ENCODE data around the gene FCGR3B. TPM values are rescaled to one million over a fixed set of nuclear protein-coding genes. Genes with fewer than 3 reads are reported as not detected.
"Not testable (repeated sequence)": the region's sequence is repeated elsewhere in the genome, so short reads cannot be mapped to it uniquely, and the experiment has no call there.

FCGR3B gene
- total RNA-seq, 2 experiments from 2014 or later, result not detected

DNA sequence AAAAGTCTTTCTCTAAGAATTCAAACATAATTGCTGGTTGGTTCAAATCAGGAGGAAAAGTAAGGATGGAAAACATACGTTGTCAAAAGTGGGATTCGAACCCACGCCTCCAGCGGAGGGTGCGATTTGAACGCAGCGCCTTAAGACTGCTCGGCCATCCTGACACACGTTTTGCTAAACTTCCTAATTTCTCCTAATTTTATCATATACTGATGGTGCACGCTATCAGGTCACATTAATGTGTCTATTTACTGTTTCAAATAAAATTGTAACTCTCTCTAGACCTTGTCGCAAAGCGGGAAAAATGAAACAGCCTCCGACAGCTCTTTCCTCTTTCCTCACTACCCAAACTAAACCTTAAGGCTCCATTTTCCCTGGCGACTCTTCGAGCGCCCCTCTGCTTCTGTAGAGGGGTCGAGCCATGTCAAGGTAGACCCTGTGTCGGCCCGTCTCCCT is 19.1 kb downstream of the FCGR3B start:
- Mint-ChIP-seq H3K4me1 (ENCODE audit: low read depth) (peaks cover 18% of the 10 kb centered on the region), H3K27ac (peak overlapping the region; percentile 88), H3K4me3 (peak overlapping the region; percentile 76)
- intact Hi-C loops (cut with micrococcal nuclease), result loop anchor here (1.0 to 5.0 kb wide), 5 partner anchors 9 to 950 kb away; partner anchors contain the start of gene UAP1
- CTCF ChIA-PET, result interaction anchor here (1.3 kb wide), 1 partner anchor 128 kb away, joined by 3 read pairs; no protein-coding TSS in a partner anchor
- peak; percentile 28 for DNase-seq
- not testable (repeated sequence) for H3K9me3 Mint-ChIP-seq; H3K36me3 Mint-ChIP-seq (ENCODE audit: low read depth); H3K27me3 Mint-ChIP-seq (ENCODE audit: low read depth)

DNA sequence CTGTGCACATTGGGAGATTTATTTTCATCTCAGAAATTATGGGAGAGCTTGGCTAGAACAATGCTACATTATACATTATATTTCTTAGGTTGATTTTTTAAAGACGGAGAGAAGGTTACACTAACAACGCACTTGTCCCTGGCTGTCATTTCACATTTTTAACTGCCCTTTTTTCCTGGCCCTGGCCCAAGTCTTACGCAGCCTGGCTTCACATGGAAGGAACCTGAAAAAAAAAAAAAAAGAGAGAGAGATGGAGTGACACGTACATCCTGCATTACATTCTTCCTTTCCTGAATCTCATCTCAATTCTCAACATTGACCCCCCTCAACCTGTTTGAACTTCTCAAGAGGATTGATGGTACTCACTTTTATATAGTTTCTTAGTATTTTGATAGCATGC is 20.8 kb downstream of the FCGR3B start:
- H3K27ac Mint-ChIP-seq; H3K4me3 Mint-ChIP-seq; H3K36me3 Mint-ChIP-seq (ENCODE audit: low read depth); H3K27me3 Mint-ChIP-seq (ENCODE audit: low read depth); CTCF ChIA-PET; H3K9me3 Mint-ChIP-seq: not testable (repeated sequence)
- intact Hi-C loops (cut with micrococcal nuclease), result loop anchor here (5.0 kb wide), 1 partner anchor 952 kb away; the partner anchor contains the start of gene UAP1
- DNase-seq, result peak; percentile 9
- H3K4me1 Mint-ChIP-seq (ENCODE audit: low read depth), result peaks cover 18% of the 10 kb centered on the region

DNA sequence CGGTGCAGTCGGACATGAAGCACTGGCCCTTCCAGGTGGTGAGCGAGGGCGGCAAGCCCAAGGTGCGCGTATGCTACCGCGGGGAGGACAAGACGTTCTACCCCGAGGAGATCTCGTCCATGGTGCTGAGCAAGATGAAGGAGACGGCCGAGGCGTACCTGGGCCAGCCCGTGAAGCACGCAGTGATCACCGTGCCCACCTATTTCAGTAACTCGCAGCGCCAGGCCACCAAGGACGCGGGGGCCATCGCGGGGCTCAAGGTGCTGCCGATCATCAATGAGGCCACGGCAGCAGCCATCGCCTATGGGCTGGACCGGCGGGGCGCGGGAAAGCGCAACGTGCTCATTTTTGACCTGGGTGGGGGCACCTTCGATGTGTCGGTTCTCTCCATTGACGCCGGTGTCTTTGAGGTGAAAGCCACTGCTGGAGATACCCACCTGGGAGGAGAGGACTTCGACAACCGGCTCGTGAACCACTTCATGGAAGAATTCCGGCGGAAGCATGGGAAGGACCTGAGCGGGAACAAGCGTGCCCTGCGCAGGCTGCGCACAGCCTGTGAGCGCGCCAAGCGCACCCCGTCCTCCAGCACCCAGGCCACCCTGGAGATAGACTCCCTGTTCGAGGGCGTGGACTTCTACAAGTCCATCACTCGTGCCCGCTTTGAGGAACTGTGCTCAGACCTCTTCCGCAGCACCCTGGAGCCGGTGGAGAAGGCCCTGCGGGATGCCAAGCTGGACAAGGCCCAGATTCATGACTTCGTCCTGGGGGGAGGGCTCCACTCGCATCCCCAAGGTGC is 24.2 kb downstream of the FCGR3B start:
- H3K4me3 Mint-ChIP-seq; H3K9me3 Mint-ChIP-seq; CTCF ChIA-PET; H3K4me1 Mint-ChIP-seq (ENCODE audit: low read depth); H3K27ac Mint-ChIP-seq; intact Hi-C loops (cut with micrococcal nuclease); DNase-seq; H3K36me3 Mint-ChIP-seq (ENCODE audit: low read depth): not testable (repeated sequence)
- peaks cover 26% of the 10 kb centered on the region for H3K27me3 Mint-ChIP-seq (ENCODE audit: low read depth)

DNA sequence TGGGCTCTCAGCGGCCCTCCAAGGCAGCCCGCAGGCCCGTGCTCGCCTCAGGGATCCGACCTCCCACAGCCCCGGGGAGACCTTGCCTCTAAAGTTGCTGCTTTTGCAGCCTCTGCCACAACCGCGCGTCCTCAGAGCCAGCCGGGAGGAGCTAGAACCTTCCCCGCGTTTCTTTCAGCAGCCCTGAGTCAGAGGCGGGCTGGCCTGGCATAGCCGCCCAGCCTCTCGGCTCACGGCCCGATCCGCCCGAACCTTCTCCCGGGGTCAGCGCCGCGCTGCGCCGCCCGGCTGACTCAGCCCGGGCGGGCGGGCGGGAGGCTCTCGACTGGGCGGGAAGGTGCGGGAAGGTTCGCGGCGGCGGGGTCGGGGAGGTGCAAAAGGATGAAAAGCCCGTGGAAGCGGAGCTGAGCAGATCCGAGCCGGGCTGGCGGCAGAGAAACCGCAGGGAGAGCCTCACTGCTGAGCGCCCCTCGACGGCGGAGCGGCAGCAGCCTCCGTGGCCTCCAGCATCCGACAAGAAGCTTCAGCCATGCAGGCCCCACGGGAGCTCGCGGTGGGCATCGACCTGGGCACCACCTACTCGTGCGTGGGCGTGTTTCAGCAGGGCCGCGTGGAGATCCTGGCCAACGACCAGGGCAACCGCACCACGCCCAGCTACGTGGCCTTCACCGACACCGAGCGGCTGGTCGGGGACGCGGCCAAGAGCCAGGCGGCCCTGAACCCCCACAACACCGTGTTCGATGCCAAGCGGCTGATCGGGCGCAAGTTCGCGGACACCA is 25.0 kb downstream of the FCGR3B start:
- DNase-seq, result peak; percentile 5
- H3K4me1 Mint-ChIP-seq (ENCODE audit: low read depth); CTCF ChIA-PET; H3K36me3 Mint-ChIP-seq (ENCODE audit: low read depth); intact Hi-C loops (cut with micrococcal nuclease); H3K9me3 Mint-ChIP-seq; H3K27ac Mint-ChIP-seq: not testable (repeated sequence)
- H3K4me3 Mint-ChIP-seq, result peak overlapping the region; percentile 43
- peaks cover 26% of the 10 kb centered on the region for H3K27me3 Mint-ChIP-seq (ENCODE audit: low read depth)

DNA sequence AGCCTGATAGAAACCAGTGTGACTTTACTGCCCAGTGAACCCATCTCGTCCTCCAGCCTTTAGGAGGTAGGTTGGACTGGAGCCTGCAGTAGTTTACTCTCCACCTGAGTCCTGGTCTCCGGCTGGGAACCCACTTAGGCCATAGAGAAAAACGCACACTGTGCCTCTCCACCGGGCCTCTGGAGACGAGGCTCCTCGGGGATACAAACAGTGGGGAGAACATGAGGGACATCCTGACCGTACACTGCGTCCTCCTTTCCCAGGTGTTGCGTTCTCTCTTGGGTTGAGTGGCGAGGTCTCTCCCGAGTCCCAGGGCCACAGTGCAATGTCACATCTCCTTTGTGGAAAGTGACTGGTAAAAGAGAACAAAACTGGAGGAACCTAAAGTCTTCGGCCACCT is 26.0 kb downstream of the FCGR3B start:
- H3K4me1 Mint-ChIP-seq (ENCODE audit: low read depth), result not testable (repeated sequence)

DNA sequence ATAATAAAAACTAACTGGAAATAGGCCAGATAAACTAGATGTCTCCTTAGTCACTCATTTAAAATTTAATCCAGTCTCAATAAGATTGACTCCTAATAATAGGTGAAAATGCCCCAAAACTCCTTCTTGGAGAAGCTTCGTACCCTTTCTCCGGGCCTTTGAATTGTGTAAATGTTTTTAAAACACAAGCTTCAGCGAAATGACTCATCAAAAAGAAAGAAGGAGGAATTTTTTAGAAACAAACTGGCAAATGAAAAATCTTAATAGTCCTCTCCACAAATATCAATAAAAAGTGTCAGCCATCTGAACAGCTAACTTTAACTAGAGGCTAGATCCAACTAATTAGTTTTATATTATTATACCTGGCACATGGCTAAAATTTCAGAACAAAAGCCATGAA is 33.9 kb downstream of the FCGR3B start:
- intact Hi-C loops (cut with micrococcal nuclease); CTCF ChIA-PET; H3K27ac Mint-ChIP-seq; H3K27me3 Mint-ChIP-seq (ENCODE audit: low read depth); H3K4me3 Mint-ChIP-seq; DNase-seq; H3K9me3 Mint-ChIP-seq; H3K4me1 Mint-ChIP-seq (ENCODE audit: low read depth); H3K36me3 Mint-ChIP-seq (ENCODE audit: low read depth): not testable (repeated sequence)

More for the DNA sequence above, 26.0 kb downstream of the FCGR3B start:
- H3K36me3 Mint-ChIP-seq (ENCODE audit: low read depth); CTCF ChIA-PET; H3K9me3 Mint-ChIP-seq; intact Hi-C loops (cut with micrococcal nuclease); H3K27ac Mint-ChIP-seq; H3K4me3 Mint-ChIP-seq; DNase-seq: not testable (repeated sequence)
- peaks cover 26% of the 10 kb centered on the region for H3K27me3 Mint-ChIP-seq (ENCODE audit: low read depth)

DNA sequence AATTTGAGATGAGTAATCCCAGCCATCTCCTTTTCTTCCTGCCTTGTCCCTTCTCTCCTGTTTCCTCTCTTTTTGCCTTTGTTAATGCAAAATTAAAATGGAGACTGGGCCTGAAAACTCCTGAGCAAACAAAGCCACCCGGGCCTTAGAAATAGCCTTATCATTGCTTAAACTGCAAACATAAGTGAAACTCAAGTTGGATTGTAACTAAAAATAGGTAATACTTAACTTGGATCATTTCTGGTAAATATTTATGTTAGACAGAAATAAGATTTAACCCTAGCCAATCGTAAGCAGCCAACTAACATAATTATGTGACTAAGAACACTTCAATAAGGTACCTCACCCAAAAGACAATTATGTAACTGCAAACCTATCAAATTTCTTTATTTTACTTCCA is 35.4 kb downstream of the FCGR3B start:
- H3K4me1 Mint-ChIP-seq (ENCODE audit: low read depth); CTCF ChIA-PET; H3K27ac Mint-ChIP-seq; H3K27me3 Mint-ChIP-seq (ENCODE audit: low read depth); H3K9me3 Mint-ChIP-seq; H3K4me3 Mint-ChIP-seq; DNase-seq; intact Hi-C loops (cut with micrococcal nuclease); H3K36me3 Mint-ChIP-seq (ENCODE audit: low read depth): not testable (repeated sequence)

DNA sequence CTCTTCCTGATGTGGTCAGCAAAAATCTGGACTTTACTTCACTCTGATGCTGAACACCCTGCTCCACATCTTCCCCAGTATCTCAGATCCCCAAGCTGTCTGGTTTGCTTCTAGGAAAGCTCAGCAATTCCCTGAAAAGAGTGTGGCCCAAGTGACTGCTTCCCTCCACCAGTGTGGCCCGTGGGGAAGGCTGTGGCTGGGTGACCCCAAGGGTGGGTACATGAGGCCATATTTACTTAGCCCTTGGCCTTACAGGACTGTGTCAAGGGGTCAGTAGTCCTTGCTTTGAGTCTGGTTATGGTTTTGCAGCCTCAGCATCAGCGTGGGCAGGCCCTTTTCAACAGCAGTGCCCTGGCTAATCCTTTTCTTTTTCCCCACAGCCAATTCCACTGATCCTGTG is 35.8 kb downstream of the FCGR3B start:
- intact Hi-C loops (cut with micrococcal nuclease); H3K27ac Mint-ChIP-seq; CTCF ChIA-PET; H3K9me3 Mint-ChIP-seq; H3K4me1 Mint-ChIP-seq (ENCODE audit: low read depth); DNase-seq; H3K36me3 Mint-ChIP-seq (ENCODE audit: low read depth); H3K27me3 Mint-ChIP-seq (ENCODE audit: low read depth); H3K4me3 Mint-ChIP-seq: not testable (repeated sequence)

DNA sequence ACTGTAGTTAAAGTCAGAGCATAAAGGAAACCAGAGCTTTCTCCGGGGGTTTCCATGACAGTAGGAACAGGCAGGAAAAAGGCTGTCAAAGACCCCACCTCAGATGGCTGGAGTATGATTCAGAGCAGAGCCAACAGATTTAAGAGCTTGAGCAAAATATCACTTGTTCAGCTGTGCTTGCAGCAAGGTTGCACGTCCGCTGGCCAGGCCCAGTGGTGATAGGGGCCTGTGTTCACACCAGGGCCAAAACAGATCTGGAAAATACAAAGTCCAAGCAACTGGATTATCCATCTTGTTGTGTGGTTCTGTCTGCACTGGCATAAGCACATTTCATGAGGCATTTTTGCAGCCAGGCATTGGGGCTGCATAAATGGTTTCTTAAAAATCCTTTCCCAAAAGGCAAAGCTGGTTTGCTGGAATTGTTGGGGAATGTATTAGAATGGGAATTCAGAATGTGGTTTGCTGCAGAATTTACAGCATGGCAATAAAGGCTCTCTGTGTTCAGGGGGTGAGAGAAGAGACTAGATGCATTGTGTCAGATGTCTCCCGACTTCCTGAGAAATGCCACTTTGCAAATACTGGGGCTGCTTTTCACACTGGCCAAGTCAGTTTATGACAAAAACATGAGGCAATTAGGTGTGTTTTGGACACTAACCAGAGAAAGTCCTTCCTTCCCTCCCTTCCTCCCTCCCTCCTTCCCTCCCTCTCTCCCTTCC is 36.5 kb downstream of the FCGR3B start:
- H3K4me1 Mint-ChIP-seq (ENCODE audit: low read depth); CTCF ChIA-PET; H3K27ac Mint-ChIP-seq; H3K27me3 Mint-ChIP-seq (ENCODE audit: low read depth); H3K9me3 Mint-ChIP-seq; intact Hi-C loops (cut with micrococcal nuclease); H3K36me3 Mint-ChIP-seq (ENCODE audit: low read depth); H3K4me3 Mint-ChIP-seq; DNase-seq: not testable (repeated sequence)

DNA sequence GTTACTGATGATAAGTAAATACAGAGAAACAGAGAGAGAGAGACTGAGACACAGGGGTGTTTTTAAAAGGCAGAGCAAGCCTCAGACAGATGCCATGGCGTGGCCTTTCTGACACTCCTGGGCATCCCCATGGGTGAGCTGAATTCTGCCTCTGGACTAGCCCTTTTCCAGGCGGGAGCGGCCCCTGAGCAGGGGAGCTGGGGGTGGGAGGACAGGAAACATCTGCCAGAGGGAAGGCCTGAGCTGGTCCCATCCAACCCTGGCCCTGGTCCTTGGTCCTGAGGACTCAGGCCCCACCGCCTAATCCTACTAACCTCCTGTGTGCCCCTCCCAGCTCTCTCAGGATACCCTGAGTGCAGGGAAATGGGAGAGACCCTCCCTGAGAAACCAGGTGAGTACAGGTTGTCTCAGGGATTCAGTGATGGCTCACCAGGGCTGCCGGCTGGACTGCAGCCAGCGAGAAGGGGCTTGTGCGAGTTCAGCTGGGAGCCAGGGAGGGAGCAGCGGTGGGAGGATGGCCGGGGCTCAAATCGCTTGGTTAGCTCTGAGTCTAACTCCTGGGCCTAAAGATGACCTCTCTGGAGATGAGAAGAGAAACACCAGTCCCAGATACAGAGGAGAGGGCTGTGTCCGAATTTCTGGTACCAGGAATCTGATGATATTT is 37.8 kb downstream of the FCGR3B start:
- CTCF ChIA-PET; intact Hi-C loops (cut with micrococcal nuclease); H3K36me3 Mint-ChIP-seq (ENCODE audit: low read depth); H3K27me3 Mint-ChIP-seq (ENCODE audit: low read depth); H3K27ac Mint-ChIP-seq; DNase-seq; H3K9me3 Mint-ChIP-seq; H3K4me3 Mint-ChIP-seq; H3K4me1 Mint-ChIP-seq (ENCODE audit: low read depth): not testable (repeated sequence)

DNA sequence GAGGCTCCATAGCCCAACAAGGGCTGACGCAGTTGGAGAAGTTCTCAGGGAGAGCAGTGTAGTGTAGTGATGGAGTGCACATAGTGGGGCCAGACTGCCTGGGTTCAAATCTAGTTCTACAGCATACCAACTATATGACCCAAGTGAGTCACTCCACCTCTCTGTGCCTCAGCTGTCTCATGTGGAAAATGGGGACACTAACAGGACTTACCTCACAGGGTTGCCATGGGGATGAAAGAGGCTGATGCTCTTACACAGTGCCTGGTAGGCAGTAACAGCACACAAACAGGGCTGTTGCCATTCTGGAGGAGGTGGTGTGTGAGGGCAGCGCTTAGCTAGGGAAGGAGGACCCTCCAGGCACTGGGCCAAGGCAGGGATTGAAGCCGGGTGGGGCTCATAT is 38.4 kb downstream of the FCGR3B start:
- peak; percentile 10 for DNase-seq
- H3K27ac Mint-ChIP-seq; H3K36me3 Mint-ChIP-seq (ENCODE audit: low read depth); CTCF ChIA-PET; H3K4me3 Mint-ChIP-seq; H3K4me1 Mint-ChIP-seq (ENCODE audit: low read depth); intact Hi-C loops (cut with micrococcal nuclease); H3K9me3 Mint-ChIP-seq; H3K27me3 Mint-ChIP-seq (ENCODE audit: low read depth): not testable (repeated sequence)

DNA sequence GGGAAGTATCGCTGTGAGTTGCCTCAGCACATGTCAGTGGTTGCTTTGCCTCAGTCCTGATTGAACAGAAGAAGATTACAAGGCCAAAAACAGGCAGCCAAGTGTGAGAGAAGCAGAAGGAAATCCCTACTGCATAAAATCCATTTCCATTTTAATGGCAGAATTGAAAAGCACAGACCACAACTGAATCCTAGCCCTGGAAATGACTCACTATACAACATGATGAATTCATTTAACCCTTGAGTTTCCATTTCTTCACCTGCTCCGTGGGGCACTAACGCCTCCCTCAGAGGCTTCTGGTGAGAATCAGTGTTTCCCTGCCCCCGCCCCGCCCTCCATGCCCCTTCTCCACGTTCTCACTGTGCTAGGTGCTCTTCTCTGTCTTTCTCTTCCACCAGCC is 41.1 kb downstream of the FCGR3B start:
- H3K4me3 Mint-ChIP-seq; H3K9me3 Mint-ChIP-seq; H3K4me1 Mint-ChIP-seq (ENCODE audit: low read depth); H3K27ac Mint-ChIP-seq; H3K27me3 Mint-ChIP-seq (ENCODE audit: low read depth); CTCF ChIA-PET; H3K36me3 Mint-ChIP-seq (ENCODE audit: low read depth); DNase-seq; intact Hi-C loops (cut with micrococcal nuclease): not testable (repeated sequence)
